CD8-positive, alpha-beta memory T cell (primary cell): ENCODE results near the gene OR51L1. TPM values are rescaled to one million over a fixed set of nuclear protein-coding genes. Genes with fewer than 3 reads are reported as not detected.

ENCODE experiments used
- CTCF ChIA-PET: fragments of 350-600 bp; sonication (Branson Sonifier 250); formaldehyde crosslinking; loops from one replicate; lab custom pipeline; 2021; ENCODE audit warnings: antibody characterized with exemption; lab: Charles Lee
- POLR2A ChIA-PET: fragments of 350-600 bp; sonication (Branson Sonifier 250); formaldehyde crosslinking; loops from one replicate; lab custom pipeline; 2021; ENCODE audit warnings: antibody characterized with exemption; lab: Charles Lee
- DNase-seq, 5 donors: peaks; one replicate each; pipeline versions ENCODE4 v3.0.0 to v3.0.0-alpha.2; 2020 to 2022; ENCODE audit warnings: mixed read lengths in 1 of 5
- H3K27ac ChIP-seq: one replicate; pipeline ENCODE4 v1.7.0; 2013; ENCODE audit warnings: low read depth, mild to moderate bottlenecking, low read length, moderate library complexity
- H3K27me3 ChIP-seq: 2 replicates; pipeline ENCODE4 v1.7.0; 2013; ENCODE audit warnings: low read length, mild to moderate bottlenecking; ENCODE audit not compliant: insufficient read depth, poor library complexity, severe bottlenecking
- H3K36me3 ChIP-seq: 2 replicates; pipeline ENCODE4 v1.7.0; 2013; ENCODE audit warnings: mild to moderate bottlenecking, low read length, moderate library complexity; ENCODE audit not compliant: insufficient read depth
- H3K4me1 ChIP-seq: 2 replicates; pipeline ENCODE4 v1.7.0; 2013; ENCODE audit warnings: mild to moderate bottlenecking, low read length, moderate library complexity; ENCODE audit not compliant: insufficient read depth
- H3K4me3 ChIP-seq: 2 replicates; pipeline ENCODE4 v1.7.0; 2013; ENCODE audit warnings: mild to moderate bottlenecking, low read length
- H3K9me3 ChIP-seq: 2 replicates; pipeline ENCODE4 v1.7.0; 2013; ENCODE audit warnings: mild to moderate bottlenecking, low read length
- H3K27ac Mint-ChIP-seq, 8 donors: one replicate each; pipeline ENCODE4 v1.8.0; 2020 to 2021; ENCODE audit warnings: mixed read lengths in 8 of 8, mild to moderate bottlenecking in 6 of 8, inconsistent platforms in 3 of 8, moderate library complexity in 3 of 8
- H3K27me3 Mint-ChIP-seq, 2 donors: one replicate each; pipeline ENCODE4 v1.8.0; 2020 to 2021; ENCODE audit warnings: mixed read lengths in 2 of 2, mild to moderate bottlenecking in 1 of 2, moderate library complexity in 1 of 2
- H3K36me3 Mint-ChIP-seq, 3 donors: one replicate each; pipeline ENCODE4 v1.8.0; 2020 to 2021; ENCODE audit warnings: mixed read lengths in 3 of 3, inconsistent platforms in 1 of 3, mild to moderate bottlenecking in 1 of 3
- H3K4me1 Mint-ChIP-seq, 3 donors: one replicate each; pipeline ENCODE4 v1.8.0; 2020 to 2021; ENCODE audit warnings: mixed read lengths in 3 of 3, inconsistent platforms in 1 of 3, mild to moderate bottlenecking in 1 of 3
- H3K4me3 Mint-ChIP-seq, 7 donors: one replicate each; pipeline ENCODE4 v1.8.0; 2020 to 2021; ENCODE audit warnings: mixed read lengths in 7 of 7, mild to moderate bottlenecking in 6 of 7, moderate library complexity in 4 of 7, inconsistent platforms in 2 of 7
- H3K9me3 Mint-ChIP-seq, 5 donors: one replicate each; pipeline ENCODE4 v1.8.0; 2020 to 2022; ENCODE audit warnings: mixed read lengths in 5 of 5, mild to moderate bottlenecking in 3 of 5, moderate library complexity in 2 of 5, inconsistent platforms in 1 of 5
- polyA plus RNA-seq: library from polyadenylated mRNA; unstranded; fragments of 300-500 nt; fragmentation: Illumina TruSeq; gene quantifications from one replicate; pipeline ENCODE4 v1.2.3, GENCODE V29; 2021
- total RNA-seq, 2 experiments: library from RNA; stranded (reverse); gene quantifications; one replicate each; pipeline ENCODE4 v1.2.3, GENCODE V29; 2021

Gene OR51L1
- total and polyA plus RNA-seq, 3 experiments from 2014 or later = not detected

GRCh38 chr11:5036669-5037068, 42.0 kb downstream of the OR51L1 start:
- Mint-ChIP-seq H3K36me3 (no peaks in the 10 kb centered on the region), H3K4me3 (no peak overlapping the region)
- POLR2A ChIA-PET = no interaction called here

GRCh38 chr11:5037926-5038325, 43.3 kb downstream of the OR51L1 start:
- no peak for DNase-seq
- Histone ChIP-seq H3K36me3 (no peaks in the 10 kb centered on the region), H3K27me3 (no peaks in the 10 kb centered on the region), H3K9me3 (no peaks in the 10 kb centered on the region), H3K4me3 (no peak overlapping the region), H3K27ac (no peak overlapping the region), H3K4me1 (no peaks in the 10 kb centered on the region)
- Mint-ChIP-seq H3K27ac (no peak overlapping the region), H3K27me3 (no peaks in the 10 kb centered on the region), H3K9me3 (peaks cover 0 to 2% (median 0%) of the 10 kb centered on the region in 5 donors), H3K36me3 (no peaks in the 10 kb centered on the region), H3K4me3 (no peak overlapping the region), H3K4me1 (no peaks in the 10 kb centered on the region)
- ChIA-PET POLR2A (no interaction called here), CTCF (no interaction called here)

More at GRCh38 chr11:5036669-5037068, 42.0 kb downstream of the OR51L1 start:
- no peak overlapping the region for H3K4me3 ChIP-seq
- no peaks in the 10 kb centered on the region for H3K27me3 ChIP-seq
- no peak for DNase-seq
- no peak overlapping the region for H3K27ac Mint-ChIP-seq
- no peak overlapping the region for H3K27ac ChIP-seq
- CTCF ChIA-PET = no interaction called here
- no peaks in the 10 kb centered on the region for H3K27me3 Mint-ChIP-seq
- H3K4me1 ChIP-seq = no peaks in the 10 kb centered on the region
- H3K9me3 ChIP-seq = no peaks in the 10 kb centered on the region
- H3K9me3 Mint-ChIP-seq = peaks cover 0 to 2% (median 0%) of the 10 kb centered on the region in 5 donors
- no peaks in the 10 kb centered on the region for H3K4me1 Mint-ChIP-seq
- H3K36me3 ChIP-seq = no peaks in the 10 kb centered on the region

- ChIA-PET POLR2A (no interaction called here), CTCF (no interaction called here)
- H3K27ac ChIP-seq = no peak overlapping the region
- Mint-ChIP-seq H3K36me3 (no peaks in the 10 kb centered on the region), H3K27me3 (no peaks in the 10 kb centered on the region), H3K9me3 (peaks cover 0 to 2% (median 0%) of the 10 kb centered on the region in 5 donors), H3K27ac (no peak overlapping the region), H3K4me1 (no peaks in the 10 kb centered on the region), H3K4me3 (no peak overlapping the region)
- no peaks in the 10 kb centered on the region for H3K27me3 ChIP-seq
- no peaks in the 10 kb centered on the region for H3K9me3 ChIP-seq
- no peak for DNase-seq
- H3K4me1 ChIP-seq = no peaks in the 10 kb centered on the region
- H3K4me3 ChIP-seq = no peak overlapping the region
- H3K36me3 ChIP-seq = no peaks in the 10 kb centered on the region
Measured at GRCh38 chr11:5038341-5038740, 43.7 kb downstream of the OR51L1 start.

- ChIA-PET POLR2A (no interaction called here), CTCF (no interaction called here)
- H3K27me3 Mint-ChIP-seq = no peaks in the 10 kb centered on the region
- no peak overlapping the region for H3K4me3 Mint-ChIP-seq
- H3K4me1 Mint-ChIP-seq = no peaks in the 10 kb centered on the region
- H3K36me3 Mint-ChIP-seq = no peaks in the 10 kb centered on the region
- Histone ChIP-seq H3K27me3 (no peaks in the 10 kb centered on the region), H3K4me3 (no peak overlapping the region), H3K27ac (no peak overlapping the region), H3K36me3 (no peaks in the 10 kb centered on the region), H3K9me3 (no peaks in the 10 kb centered on the region), H3K4me1 (no peaks in the 10 kb centered on the region)
- H3K27ac Mint-ChIP-seq = no peak overlapping the region
- peaks cover 0 to 2% (median 0%) of the 10 kb centered on the region in 5 donors for H3K9me3 Mint-ChIP-seq
- DNase-seq = no peak
Measured at GRCh38 chr11:5040876-5041275, 46.2 kb downstream of the OR51L1 start.

GRCh38 chr11:5042091-5042490, 47.4 kb downstream of the OR51L1 start:
- Mint-ChIP-seq H3K4me3 (no peak overlapping the region), H3K9me3 (peaks cover 0 to 2% (median 0%) of the 10 kb centered on the region in 5 donors), H3K36me3 (no peaks in the 10 kb centered on the region), H3K27me3 (no peaks in the 10 kb centered on the region), H3K4me1 (no peaks in the 10 kb centered on the region), H3K27ac (no peak overlapping the region)
- Histone ChIP-seq H3K9me3 (no peaks in the 10 kb centered on the region), H3K27me3 (no peaks in the 10 kb centered on the region), H3K36me3 (no peaks in the 10 kb centered on the region), H3K27ac (no peak overlapping the region), H3K4me3 (no peak overlapping the region), H3K4me1 (no peaks in the 10 kb centered on the region)
- ChIA-PET POLR2A (no interaction called here), CTCF (no interaction called here)
- no peak for DNase-seq

- no peaks in the 10 kb centered on the region for H3K27me3 ChIP-seq
- Mint-ChIP-seq H3K27me3 (no peaks in the 10 kb centered on the region), H3K27ac (no peak overlapping the region), H3K4me3 (no peak overlapping the region), H3K36me3 (no peaks in the 10 kb centered on the region), H3K4me1 (no peaks in the 10 kb centered on the region), H3K9me3 (no peaks in the 10 kb centered on the region)
- ChIA-PET CTCF (no interaction called here), POLR2A (no interaction called here)
- DNase-seq = no peak
- no peaks in the 10 kb centered on the region for H3K9me3 ChIP-seq
- no peaks in the 10 kb centered on the region for H3K36me3 ChIP-seq
- H3K4me3 ChIP-seq = no peak overlapping the region
- no peaks in the 10 kb centered on the region for H3K4me1 ChIP-seq
- no peak overlapping the region for H3K27ac ChIP-seq
Measured at GRCh38 chr11:5043380-5043779, 48.7 kb downstream of the OR51L1 start.

GRCh38 chr11:5046226-5046625, 51.6 kb downstream of the OR51L1 start, which contains the start of gene OR52J3:
TSS of gene OR52J3 (plus strand) at chr11:5046526. CDS start at chr11:5046526, 0 bp downstream.
- Histone ChIP-seq H3K27me3 (no peaks in the 10 kb centered on the region), H3K27ac (no peak within 1 kb of the TSS), H3K4me1 (no peaks in the 10 kb centered on the region), H3K36me3 (no peaks in the 10 kb centered on the region), H3K4me3 (no peak within 1 kb of the TSS), H3K9me3 (no peaks in the 10 kb centered on the region)
- Mint-ChIP-seq H3K9me3 (no peaks in the 10 kb centered on the region), H3K27ac (no peak within 1 kb of the TSS), H3K4me1 (no peaks in the 10 kb centered on the region), H3K36me3 (no peaks in the 10 kb centered on the region), H3K4me3 (no peak within 1 kb of the TSS), H3K27me3 (no peaks in the 10 kb centered on the region)
- DNase-seq = no peak
- ChIA-PET POLR2A (no interaction called here), CTCF (no interaction called here)

- no peaks in the 10 kb centered on the region for H3K9me3 Mint-ChIP-seq
- H3K4me1 ChIP-seq = no peaks in the 10 kb centered on the region
- no peaks in the 10 kb centered on the region for H3K36me3 Mint-ChIP-seq
- H3K27me3 ChIP-seq = no peaks in the 10 kb centered on the region
- H3K27me3 Mint-ChIP-seq = no peaks in the 10 kb centered on the region
- H3K4me1 Mint-ChIP-seq = no peaks in the 10 kb centered on the region
- H3K9me3 ChIP-seq = no peaks in the 10 kb centered on the region
- POLR2A ChIA-PET = no interaction called here
- H3K4me3 Mint-ChIP-seq = no peak overlapping the region
- no peaks in the 10 kb centered on the region for H3K36me3 ChIP-seq
- DNase-seq = no peak
- H3K27ac ChIP-seq = no peak overlapping the region
- CTCF ChIA-PET = no interaction called here
- no peak overlapping the region for H3K27ac Mint-ChIP-seq
- H3K4me3 ChIP-seq = no peak overlapping the region
Measured at GRCh38 chr11:5046754-5047330, 52.2 kb downstream of the OR51L1 start.
